MM.1S (cell line): Measurements from ENCODE around the gene IFNK.

Experiments used
- CTCF ChIP-seq: fragments of 300-600 bp; sonication (generic); IDR thresholded peaks from 2 replicates; pipeline ENCODE4 v1.5.1; 2016; ENCODE audit warnings: antibody characterized with exemption, low read length, mixed read lengths
- EZH2 ChIP-seq: fragments of 300-600 bp; sonication (generic); optimal IDR thresholded peaks from 2 replicates; pipeline ENCODE3; 2017; ENCODE audit warnings: low read depth, mild to moderate bottlenecking, antibody characterized with exemption, low read length, mixed read lengths
- EZH2phosphoT487 ChIP-seq: fragments of 300-600 bp; sonication (generic); IDR thresholded peaks from 2 replicates; pipeline ENCODE4 v1.6.1; 2018; ENCODE audit warnings: antibody characterized with exemption, low read length

GRCh38 chr9:27534658-27535209 is 10.6 kb downstream of the IFNK start:
- TF ChIP-seq CTCF (no peak), EZH2phosphoT487 (no peak), EZH2 (no peak)
